ENCODE data around the gene POR.

POR gene

DNA sequence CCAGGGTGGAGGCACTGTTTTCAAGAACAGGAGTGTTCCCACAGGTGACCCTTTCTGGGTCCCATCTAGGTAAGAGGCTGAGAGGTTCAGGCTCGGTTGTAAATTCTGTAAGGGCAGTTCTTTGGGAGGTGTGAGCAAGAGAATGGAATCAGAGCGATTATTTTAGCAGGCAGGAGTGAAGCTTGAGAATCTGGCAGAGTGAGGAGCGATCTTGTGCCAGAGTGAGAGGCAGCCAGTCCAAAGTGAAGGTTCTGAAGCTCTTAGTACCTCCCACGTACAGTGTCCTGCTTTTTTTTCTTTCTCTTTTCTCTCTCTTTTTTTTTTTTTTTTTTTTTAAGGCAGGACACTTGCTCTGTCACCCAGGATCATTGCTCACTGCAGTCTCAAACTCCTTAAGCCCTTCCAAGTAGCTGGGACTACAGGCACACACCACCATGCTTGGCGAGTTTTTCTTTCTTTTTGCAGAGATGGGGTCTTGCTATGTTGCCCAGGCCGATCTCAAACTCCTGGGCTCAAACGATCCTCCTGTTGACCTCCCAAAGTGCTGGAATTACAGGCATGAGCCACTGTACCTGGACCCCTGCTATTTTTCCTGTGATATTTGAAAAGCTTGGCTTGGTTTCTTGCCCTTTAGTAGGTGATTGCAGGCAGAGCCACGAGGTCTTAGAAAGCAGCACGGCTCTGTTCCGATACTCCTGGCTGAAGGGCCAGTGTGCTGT, 10.9 kb downstream of the POR start:
- TF ChIP-seq, protein P1, sequence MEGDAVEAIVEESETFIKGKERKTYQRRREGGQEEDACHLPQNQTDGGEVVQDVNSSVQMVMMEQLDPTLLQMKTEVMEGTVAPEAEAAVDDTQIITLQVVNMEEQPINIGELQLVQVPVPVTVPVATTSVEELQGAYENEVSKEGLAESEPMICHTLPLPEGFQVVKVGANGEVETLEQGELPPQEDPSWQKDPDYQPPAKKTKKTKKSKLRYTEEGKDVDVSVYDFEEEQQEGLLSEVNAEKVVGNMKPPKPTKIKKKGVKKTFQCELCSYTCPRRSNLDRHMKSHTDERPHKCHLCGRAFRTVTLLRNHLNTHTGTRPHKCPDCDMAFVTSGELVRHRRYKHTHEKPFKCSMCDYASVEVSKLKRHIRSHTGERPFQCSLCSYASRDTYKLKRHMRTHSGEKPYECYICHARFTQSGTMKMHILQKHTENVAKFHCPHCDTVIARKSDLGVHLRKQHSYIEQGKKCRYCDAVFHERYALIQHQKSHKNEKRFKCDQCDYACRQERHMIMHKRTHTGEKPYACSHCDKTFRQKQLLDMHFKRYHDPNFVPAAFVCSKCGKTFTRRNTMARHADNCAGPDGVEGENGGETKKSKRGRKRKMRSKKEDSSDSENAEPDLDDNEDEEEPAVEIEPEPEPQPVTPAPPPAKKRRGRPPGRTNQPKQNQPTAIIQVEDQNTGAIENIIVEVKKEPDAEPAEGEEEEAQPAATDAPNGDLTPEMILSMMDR (IDR thresholded peaks at IDR 0.05; ENCODE audit: control insufficient read depth, insufficient read depth, low read depth, low read length, missing control alignments) = no peak
- H3K4me3 ChIP-seq (ENCODE audit: control insufficient read depth, low read depth, low read length) = no peak overlapping the region
- DNase-seq (ENCODE audit: low read depth) = no peak

DNA sequence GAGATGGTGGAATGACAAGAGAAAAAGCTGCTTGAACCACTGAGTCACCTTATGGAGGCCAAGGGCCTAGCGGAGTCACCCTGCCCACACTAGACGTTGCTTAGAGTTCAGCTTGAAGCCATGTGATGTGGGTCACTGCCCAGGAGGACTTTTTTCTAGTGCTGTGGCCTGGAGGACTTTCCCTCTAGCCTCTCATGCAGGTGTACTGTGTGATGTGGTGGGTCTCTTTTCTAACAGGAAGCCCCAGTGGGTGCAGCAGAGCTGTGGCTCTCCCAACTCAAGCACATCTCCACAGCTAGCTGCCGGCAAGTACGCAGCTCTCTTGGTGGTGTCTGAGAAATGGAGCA, 13.6 kb downstream of the POR start:
- TF ChIP-seq, protein P1 (IDR thresholded peaks at IDR 0.05; ENCODE audit: control insufficient read depth, insufficient read depth, low read depth, low read length, missing control alignments) = no peak
- no peak for DNase-seq (ENCODE audit: low read depth)
- no peak overlapping the region for H3K4me3 ChIP-seq (ENCODE audit: control insufficient read depth, low read depth, low read length)

GRCh38 chr7:75931680-75932079, 16.7 kb downstream of the POR start:
- TF ChIP-seq, protein P1 (IDR thresholded peaks at IDR 0.05; ENCODE audit: control insufficient read depth, insufficient read depth, low read depth, low read length, missing control alignments) = no peak
- no peak for DNase-seq (ENCODE audit: low read depth)
- no peak overlapping the region for H3K4me3 ChIP-seq (ENCODE audit: control insufficient read depth, low read depth, low read length)

- TF ChIP-seq, protein P1 (IDR thresholded peaks at IDR 0.05; ENCODE audit: control insufficient read depth, insufficient read depth, low read depth, low read length, missing control alignments) = no peak
- no peak overlapping the region for H3K4me3 ChIP-seq (ENCODE audit: control insufficient read depth, low read depth, low read length)
- DNase-seq (ENCODE audit: low read depth) = peak; percentile 77
These were observed 23.2 kb downstream of the POR start for GRCh38 chr7:75937958-75938786.

DNA sequence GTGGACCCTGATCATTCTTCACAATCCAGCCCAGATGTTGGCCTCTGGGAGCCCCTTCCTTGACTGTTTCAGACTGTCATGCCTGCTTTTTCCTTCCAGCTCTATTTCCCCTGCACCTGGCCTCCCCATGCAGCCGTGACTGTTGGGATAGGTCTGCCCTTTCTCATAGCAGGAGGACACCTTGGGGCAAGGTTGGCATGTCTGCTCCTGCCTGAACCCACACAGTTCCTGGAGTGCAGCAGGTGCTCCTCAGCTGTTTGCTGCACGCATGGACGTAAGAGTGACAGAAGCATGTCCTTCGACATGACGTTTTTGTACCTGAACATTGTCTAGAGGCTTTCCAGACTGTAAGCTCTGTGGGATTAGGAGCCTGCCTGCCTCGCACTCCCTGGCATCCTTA, 24.0 kb downstream of the POR start:
- no peak overlapping the region for H3K4me3 ChIP-seq (ENCODE audit: control insufficient read depth, low read depth, low read length)
- TF ChIP-seq, protein P1 (IDR thresholded peaks at IDR 0.05; ENCODE audit: control insufficient read depth, insufficient read depth, low read depth, low read length, missing control alignments) = no peak
- DNase-seq (ENCODE audit: low read depth) = no peak

GRCh38 chr7:75943864-75944263, 28.9 kb downstream of the POR start:
- no peak for DNase-seq (ENCODE audit: low read depth)
- no peak overlapping the region for H3K4me3 ChIP-seq (ENCODE audit: control insufficient read depth, low read depth, low read length)
- TF ChIP-seq, protein P1 (IDR thresholded peaks at IDR 0.05; ENCODE audit: control insufficient read depth, insufficient read depth, low read depth, low read length, missing control alignments) = no peak

Measured in AG09309 (cell line).